Measurements from ENCODE around the gene PRPF6. TPM values are rescaled to one million over a fixed set of nuclear protein-coding genes. Genes with fewer than 3 reads are reported as not detected.

PRPF6 gene
- total and polyA plus RNA-seq, 2 of the 13 experiments (the other 11 are each of a cell fraction or from before 2014, with no cell fraction given): 63.7 to 101 TPM

- peak; percentile 86; the same call in 1 of the 2 replicates for TF ChIP-seq AFF4 (CRISPR knock-in tag; IDR thresholded peaks at IDR 0.05)
- TF ChIP-seq ZFP82 (CRISPR knock-in tag; IDR thresholded peaks at IDR 0.05; ENCODE audit: borderline replicate concordance): no peak
- no peak for TF ChIP-seq MYNN (CRISPR knock-in tag; IDR thresholded peaks at IDR 0.05; ENCODE audit: low read depth)
- TF ChIP-seq HCFC1 (IDR thresholded peaks at IDR 0.05; ENCODE audit: low read depth, low read length): no peak
- peak; percentile 94 for TF ChIP-seq ZBTB38 (CRISPR knock-in tag; IDR thresholded peaks at IDR 0.05)
- peak; percentile 82; the same call in 1 of the 2 replicates for TF ChIP-seq ZNF615 (CRISPR knock-in tag; IDR thresholded peaks at IDR 0.05; ENCODE audit: borderline replicate concordance)
- TF ChIP-seq FOXM1 (CRISPR knock-in tag; IDR thresholded peaks at IDR 0.05): no peak
- TF ChIP-seq ZBTB40 (IDR thresholded peaks at IDR 0.05): no peak
- TF ChIP-seq ZBTB40 (CRISPR knock-in tag; IDR thresholded peaks at IDR 0.05): peak; percentile 66; the same call in 1 of the 2 replicates
- peak; percentile 93 for TF ChIP-seq ZNF224 (CRISPR knock-in tag; IDR thresholded peaks at IDR 0.05)
- TF ChIP-seq ZNF552 (CRISPR knock-in tag; IDR thresholded peaks at IDR 0.05; ENCODE audit: borderline replicate concordance): no peak
- peak; percentile 98 for TF ChIP-seq ZNF414 (CRISPR knock-in tag; IDR thresholded peaks at IDR 0.05)
- TF ChIP-seq ZNF207 (IDR thresholded peaks at IDR 0.05; ENCODE audit: borderline replicate concordance): no peak
- TF ChIP-seq IRF2 (CRISPR knock-in tag; IDR thresholded peaks at IDR 0.05): peak; percentile 47; the same call in 1 of the 2 replicates
- TF ChIP-seq ZNF589 (CRISPR knock-in tag; conservative IDR thresholded peaks at IDR 0.05): peak; percentile 94; the same call in 1 of the 2 replicates
- TF ChIP-seq MTA1 (CRISPR knock-in tag; IDR thresholded peaks at IDR 0.05; ENCODE audit: borderline replicate concordance): peak; percentile 40; the same call in 1 of the 2 replicates
Observed at GRCh38 chr20:64035933-64036345, 55.0 kb downstream of the PRPF6 start, which contains the start of gene C20orf204 (continued).

All from HepG2 (cell line).